ENCODE results near the gene BTBD7.

DNA sequence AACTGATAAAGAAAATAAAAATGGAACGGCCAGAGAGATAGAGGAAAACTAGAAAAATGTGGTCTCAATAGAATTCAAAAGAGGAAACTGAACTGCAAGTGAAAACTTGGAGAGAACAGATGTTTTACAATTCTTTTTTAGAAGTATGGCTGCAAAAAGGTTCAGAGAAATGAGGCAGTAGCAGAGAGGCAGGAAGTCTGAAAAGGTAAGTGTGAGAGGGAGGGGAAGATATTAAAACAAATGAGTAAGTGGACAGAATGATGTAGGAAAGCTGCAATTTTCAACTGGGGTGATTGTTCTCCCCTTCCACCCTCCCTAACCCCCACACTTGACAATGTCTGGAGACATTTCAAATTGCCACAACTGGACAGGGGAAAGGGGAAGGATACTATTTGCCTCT, 12.9 kb downstream of the BTBD7 start:
- no peak for TF ChIP-seq CTCF (IDR thresholded peaks at IDR 0.05)
- no peak for TF ChIP-seq EZH2 (IDR thresholded peaks at IDR 0.05; ENCODE audit: borderline replicate concordance, insufficient read depth, low read depth, low read length, poor library complexity, severe bottlenecking)
